ENCODE results near the gene APLF. TPM values are rescaled to one million over a fixed set of nuclear protein-coding genes. Genes with fewer than 3 reads are reported as not detected.

APLF gene
- total RNA-seq, 2 donors from 2014 or later: 8.7 to 9.7 TPM

DNA sequence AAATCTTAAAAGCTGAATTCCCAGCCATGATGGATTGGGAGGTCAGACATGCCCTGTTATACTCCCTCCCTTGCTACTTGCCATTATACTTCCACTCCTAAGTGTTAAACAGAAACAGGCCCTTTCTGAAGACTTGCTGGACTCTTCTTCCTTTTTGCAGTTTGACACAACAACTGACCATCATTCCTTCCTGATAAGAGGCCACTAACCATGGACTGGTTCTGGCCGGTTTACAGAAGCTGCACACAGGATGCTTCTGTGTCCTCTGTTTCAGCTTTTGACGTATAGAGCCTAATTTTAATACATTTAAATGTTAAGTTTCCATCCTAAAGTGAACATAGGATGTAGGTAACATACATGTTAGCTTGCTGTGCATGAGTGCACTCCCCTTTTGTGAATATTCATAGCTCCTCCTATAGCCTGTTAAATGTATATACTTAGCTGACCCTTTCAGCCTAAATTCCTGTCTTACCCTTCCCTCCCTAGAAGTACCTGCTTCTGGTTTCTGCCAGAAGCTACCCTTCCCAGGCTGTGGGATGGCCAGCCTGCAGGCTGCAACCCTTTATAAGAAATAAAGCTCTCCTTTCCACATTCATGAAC, 13.5 kb upstream of the APLF start:
- no peaks in the 10 kb centered on the region for H3K36me3 Mint-ChIP-seq (ENCODE audit: low read depth)
- Histone ChIP-seq H3K9ac (ENCODE audit: extremely low read depth, low read length, poor library complexity, severe bottlenecking) (no peak overlapping the region), H3K36me3 (ENCODE audit: control insufficient read depth, insufficient read depth, low read length) (no peaks in the 10 kb centered on the region), H3K9me3 (ENCODE audit: control insufficient read depth, low read length) (no peaks in the 10 kb centered on the region), H3K27me3 (ENCODE audit: control insufficient read depth, insufficient read depth, low read length, poor library complexity, severe bottlenecking) (no peaks in the 10 kb centered on the region), H3K4me3 (ENCODE audit: low read length) (no peak overlapping the region), H3K4me1 (ENCODE audit: control insufficient read depth, insufficient read depth, low read length) (no peaks in the 10 kb centered on the region), H3K27ac (ENCODE audit: low read depth, low read length) (no peak overlapping the region)
- H3K4me1 Mint-ChIP-seq: no peaks in the 10 kb centered on the region
- no peaks in the 10 kb centered on the region for H3K9me3 Mint-ChIP-seq
- DNase-seq: no peak
- H3K27me3 Mint-ChIP-seq (ENCODE audit: insufficient read depth): no peaks in the 10 kb centered on the region
- 90% methylated on average over 2 of the region's 2 CpGs; no CpG with 5 or more reads in 1 of the 2 experiments for WGBS, 2 experiments (ENCODE audit: insufficient coverage in 1 of 2, insufficient read length in 1 of 2)
- no peak overlapping the region for H3K4me3 Mint-ChIP-seq
- TF ChIP-seq, protein P1, sequence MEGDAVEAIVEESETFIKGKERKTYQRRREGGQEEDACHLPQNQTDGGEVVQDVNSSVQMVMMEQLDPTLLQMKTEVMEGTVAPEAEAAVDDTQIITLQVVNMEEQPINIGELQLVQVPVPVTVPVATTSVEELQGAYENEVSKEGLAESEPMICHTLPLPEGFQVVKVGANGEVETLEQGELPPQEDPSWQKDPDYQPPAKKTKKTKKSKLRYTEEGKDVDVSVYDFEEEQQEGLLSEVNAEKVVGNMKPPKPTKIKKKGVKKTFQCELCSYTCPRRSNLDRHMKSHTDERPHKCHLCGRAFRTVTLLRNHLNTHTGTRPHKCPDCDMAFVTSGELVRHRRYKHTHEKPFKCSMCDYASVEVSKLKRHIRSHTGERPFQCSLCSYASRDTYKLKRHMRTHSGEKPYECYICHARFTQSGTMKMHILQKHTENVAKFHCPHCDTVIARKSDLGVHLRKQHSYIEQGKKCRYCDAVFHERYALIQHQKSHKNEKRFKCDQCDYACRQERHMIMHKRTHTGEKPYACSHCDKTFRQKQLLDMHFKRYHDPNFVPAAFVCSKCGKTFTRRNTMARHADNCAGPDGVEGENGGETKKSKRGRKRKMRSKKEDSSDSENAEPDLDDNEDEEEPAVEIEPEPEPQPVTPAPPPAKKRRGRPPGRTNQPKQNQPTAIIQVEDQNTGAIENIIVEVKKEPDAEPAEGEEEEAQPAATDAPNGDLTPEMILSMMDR (conservative IDR thresholded peaks at IDR 0.05): no peak
- H3K27ac Mint-ChIP-seq: no peak overlapping the region

GRCh38 chr2:68454719-68455118, 12.7 kb upstream of the APLF start:
- TF ChIP-seq, protein P1 (conservative IDR thresholded peaks at IDR 0.05): no peak

DNA sequence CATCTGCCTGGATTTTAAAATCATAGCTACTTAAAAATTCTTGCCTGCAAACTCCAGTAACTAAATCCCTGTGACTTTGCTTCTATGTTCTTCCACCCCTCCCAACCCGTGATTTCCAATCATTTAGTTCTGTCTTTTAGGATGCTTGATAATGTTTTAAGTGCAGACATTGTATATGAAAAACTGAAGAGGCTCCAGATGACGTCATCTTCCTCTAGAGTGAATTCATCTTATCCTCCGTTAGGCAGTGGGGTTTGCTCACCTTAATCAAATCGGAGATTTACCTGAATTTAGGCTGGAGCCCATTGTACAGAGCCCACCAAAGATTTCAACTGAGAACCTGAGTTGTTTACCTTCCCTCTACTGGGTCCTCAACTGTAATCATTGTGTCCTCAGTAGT, 11.2 kb upstream of the APLF start:
- no peaks in the 10 kb centered on the region for H3K4me1 Mint-ChIP-seq
- H3K9me3 Mint-ChIP-seq: no peaks in the 10 kb centered on the region
- no peaks in the 10 kb centered on the region for H3K36me3 Mint-ChIP-seq (ENCODE audit: low read depth)
- Histone ChIP-seq H3K36me3 (ENCODE audit: control insufficient read depth, insufficient read depth, low read length) (no peaks in the 10 kb centered on the region), H3K4me1 (ENCODE audit: control insufficient read depth, insufficient read depth, low read length) (no peaks in the 10 kb centered on the region), H3K4me3 (ENCODE audit: low read length) (no peak overlapping the region), H3K9ac (ENCODE audit: extremely low read depth, low read length, poor library complexity, severe bottlenecking) (no peak overlapping the region), H3K27ac (ENCODE audit: low read depth, low read length) (no peak overlapping the region), H3K27me3 (ENCODE audit: control insufficient read depth, insufficient read depth, low read length, poor library complexity, severe bottlenecking) (no peaks in the 10 kb centered on the region), H3K9me3 (ENCODE audit: control insufficient read depth, low read length) (no peaks in the 10 kb centered on the region)
- no peaks in the 10 kb centered on the region for H3K27me3 Mint-ChIP-seq (ENCODE audit: insufficient read depth)
- TF ChIP-seq, protein P1 (conservative IDR thresholded peaks at IDR 0.05): no peak
- H3K27ac Mint-ChIP-seq: no peak overlapping the region
- 85 to 88% methylated on average over 3 to 4 of the region's 4 CpGs for WGBS, 2 experiments (ENCODE audit: insufficient coverage in 1 of 2, insufficient read length in 1 of 2)
- no peak for DNase-seq
- H3K4me3 Mint-ChIP-seq: no peak overlapping the region

More at GRCh38 chr2:68454719-68455118, 12.7 kb upstream of the APLF start:
- Histone ChIP-seq H3K4me1 (ENCODE audit: control insufficient read depth, insufficient read depth, low read length) (no peaks in the 10 kb centered on the region), H3K9ac (ENCODE audit: extremely low read depth, low read length, poor library complexity, severe bottlenecking) (no peak overlapping the region), H3K27me3 (ENCODE audit: control insufficient read depth, insufficient read depth, low read length, poor library complexity, severe bottlenecking) (no peaks in the 10 kb centered on the region), H3K36me3 (ENCODE audit: control insufficient read depth, insufficient read depth, low read length) (no peaks in the 10 kb centered on the region), H3K4me3 (ENCODE audit: low read length) (no peak overlapping the region), H3K27ac (ENCODE audit: low read depth, low read length) (no peak overlapping the region), H3K9me3 (ENCODE audit: control insufficient read depth, low read length) (no peaks in the 10 kb centered on the region)
- 97 to 100% methylated on average over 1 to 2 of the region's 3 CpGs for WGBS, 2 experiments (ENCODE audit: insufficient coverage in 1 of 2, insufficient read length in 1 of 2)
- no peaks in the 10 kb centered on the region for H3K4me1 Mint-ChIP-seq
- H3K9me3 Mint-ChIP-seq: no peaks in the 10 kb centered on the region
- no peak for DNase-seq
- no peaks in the 10 kb centered on the region for H3K36me3 Mint-ChIP-seq (ENCODE audit: low read depth)
- no peak overlapping the region for H3K27ac Mint-ChIP-seq
- H3K4me3 Mint-ChIP-seq: no peak overlapping the region
- H3K27me3 Mint-ChIP-seq (ENCODE audit: insufficient read depth): no peaks in the 10 kb centered on the region

Measured in endodermal cell (in vitro differentiated cells).